WERI-Rb-1 (cell line): Measurements from ENCODE around the gene TTYH3.

Experiments
- DNase-seq: peaks from one replicate; pipeline ENCODE4 v3.0.0-alpha.2; 2020
- H3K27ac ChIP-seq: fragments of 250-450 bp; sonication (Bioruptor Pico); 2 replicates; pipeline ENCODE4 v1.5.1; 2020; ENCODE audit warnings: mild to moderate bottlenecking, moderate library complexity
- H3K27me3 ChIP-seq: fragments of 250-450 bp; sonication (Bioruptor Pico); 2 replicates; pipeline ENCODE4 v1.5.1; 2021; ENCODE audit warnings: mild to moderate bottlenecking, low read depth, moderate library complexity; ENCODE audit not compliant: insufficient read depth, severe bottlenecking
- H3K36me3 ChIP-seq: fragments of 250-450 bp; sonication (Bioruptor Pico); 2 replicates; pipeline ENCODE4 v1.5.1; 2020; ENCODE audit warnings: mild to moderate bottlenecking, moderate library complexity
- H3K4me3 ChIP-seq: 2 replicates; pipeline ENCODE4 v1.5.1; 2011; ENCODE audit warnings: low read depth, mild to moderate bottlenecking, control low read depth, low read length
- H3K9me3 ChIP-seq: fragments of 250-450 bp; sonication (Bioruptor Pico); 2 replicates; pipeline ENCODE4 v1.5.1; 2021; ENCODE audit warnings: mild to moderate bottlenecking, moderate library complexity; ENCODE audit not compliant: severe bottlenecking
- CTCF ChIP-seq: IDR thresholded peaks from 2 replicates; pipeline ENCODE4 v1.5.1; 2011; ENCODE audit warnings: low read depth, mild to moderate bottlenecking, control low read depth, inconsistent platforms, low read length

TTYH3 gene

GRCh38 chr7:2601065-2601464 lies 30.7 kb upstream of the TTYH3 start:
- Histone ChIP-seq H3K27me3 (no peaks in the 10 kb centered on the region), H3K36me3 (peaks cover 28% of the 10 kb centered on the region), H3K9me3 (no peaks in the 10 kb centered on the region), H3K27ac (no peak overlapping the region), H3K4me3 (no peak overlapping the region)
- no peak for TF ChIP-seq CTCF
- no peak for DNase-seq

- no peaks in the 10 kb centered on the region for H3K9me3 ChIP-seq
- H3K36me3 ChIP-seq = peaks cover 28% of the 10 kb centered on the region
- no peak for TF ChIP-seq CTCF
- H3K27me3 ChIP-seq = no peaks in the 10 kb centered on the region
- no peak overlapping the region for H3K4me3 ChIP-seq
- DNase-seq = no peak
- H3K27ac ChIP-seq = no peak overlapping the region
Measured at GRCh38 chr7:2601907-2602306, 29.9 kb upstream of the TTYH3 start.

- no peak overlapping the region for H3K27ac ChIP-seq
- no peak for TF ChIP-seq CTCF
- no peak for DNase-seq
- peaks cover 28% of the 10 kb centered on the region for H3K36me3 ChIP-seq
- no peaks in the 10 kb centered on the region for H3K27me3 ChIP-seq
- no peaks in the 10 kb centered on the region for H3K9me3 ChIP-seq
- H3K4me3 ChIP-seq = no peak overlapping the region
Measured at GRCh38 chr7:2602406-2603043, 29.3 kb upstream of the TTYH3 start.

- Histone ChIP-seq H3K9me3 (no peaks in the 10 kb centered on the region), H3K27ac (no peak overlapping the region)
Measured at GRCh38 chr7:2603044-2603965, 28.5 kb upstream of the TTYH3 start.

GRCh38 chr7:2604608-2605174 lies 27.1 kb upstream of the TTYH3 start:
- Histone ChIP-seq H3K27ac (no peak overlapping the region), H3K9me3 (no peaks in the 10 kb centered on the region), H3K36me3 (peaks cover 17% of the 10 kb centered on the region), H3K27me3 (no peaks in the 10 kb centered on the region), H3K4me3 (no peak overlapping the region)
- DNase-seq = peak; percentile 30
- TF ChIP-seq CTCF = peak; percentile 42; the same call in 1 of the 2 replicates

More at GRCh38 chr7:2603044-2603965, 28.5 kb upstream of the TTYH3 start:
- Histone ChIP-seq H3K36me3 (peaks cover 25% of the 10 kb centered on the region), H3K4me3 (no peak overlapping the region), H3K27me3 (no peaks in the 10 kb centered on the region)
- TF ChIP-seq CTCF = no peak
- DNase-seq = no peak
